Liver (tissue), 3 donors: ENCODE measurements around the gene GPHN.

Source experiments
- FOXA1 ChIP-seq: IDR thresholded peaks from 2 replicates; pipeline ENCODE4 v1.6.1; 2016; ENCODE audit warnings: antibody characterized with exemption
- GABPA ChIP-seq, 2 donors: IDR thresholded peaks in 1 of 2; conservative IDR thresholded peaks in 1 of 2; 2 replicates each; pipeline ENCODE4 v1.6.1; 2016; ENCODE audit warnings: antibody characterized with exemption in 2 of 2, mild to moderate bottlenecking in 1 of 2, moderate library complexity in 1 of 2
- NR2F2 ChIP-seq: IDR thresholded peaks from 2 replicates; pipeline ENCODE4 v1.6.1; 2016; ENCODE audit warnings: antibody characterized with exemption
- SP1 ChIP-seq: IDR thresholded peaks from 2 replicates; pipeline ENCODE4 v1.6.1; 2018; ENCODE audit warnings: antibody characterized with exemption, mild to moderate bottlenecking
- TAF1 ChIP-seq: conservative IDR thresholded peaks from 2 replicates; pipeline ENCODE4 v1.6.1; 2016; ENCODE audit warnings: antibody characterized with exemption, mild to moderate bottlenecking
- TF ChIP-seq, protein P1 (sequence below): fragments of 150-350 bp; IDR thresholded peaks from 2 replicates; pipeline ENCODE4 v1.5.1; 2017; ENCODE audit warnings: improper control_type of control experiment, low read depth, low read length; ENCODE audit not compliant: missing input control
- TF ChIP-seq, protein P2 (sequence below): IDR thresholded peaks from 2 replicates; pipeline ENCODE4 v1.6.1; 2016; ENCODE audit warnings: antibody characterized with exemption, mild to moderate bottlenecking
- TF ChIP-seq, protein P3 (sequence below): IDR thresholded peaks from 2 replicates; pipeline ENCODE4 v1.6.1; 2016; ENCODE audit warnings: antibody characterized with exemption
- TF ChIP-seq, protein P4 (sequence below): IDR thresholded peaks from 2 replicates; pipeline ENCODE4 v1.6.1; 2016; ENCODE audit warnings: antibody characterized with exemption
- donor health status: healthy.
- donor health status: healthy.

DNA sequence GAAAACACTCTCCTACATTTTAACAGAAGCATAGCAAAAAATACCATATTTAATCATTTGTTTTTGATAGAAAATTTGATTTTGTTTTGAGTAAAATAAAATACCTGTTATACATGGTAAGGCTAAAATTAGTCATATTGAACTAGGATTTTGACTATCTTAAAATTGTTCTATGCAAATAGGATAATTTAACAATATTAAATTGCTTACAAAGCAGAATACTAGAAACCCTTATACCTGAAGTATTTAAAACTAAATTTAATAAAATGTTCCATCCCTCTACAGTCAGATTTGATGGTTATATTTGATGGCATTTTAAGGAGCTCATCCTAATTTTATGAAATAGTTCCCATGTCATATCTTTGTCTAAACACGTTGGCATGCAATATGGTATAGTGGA, 323.2 kb downstream of the GPHN start:
- TF ChIP-seq SP1 (no peak), FOXA1 (no peak), GABPA (IDR thresholded peaks at IDR 0.05 in 1 of 2, conservative IDR thresholded peaks at IDR 0.05 in 1 of 2) (no peak), NR2F2 (no peak), TAF1 (no peak)
- TF ChIP-seq, protein P1, sequence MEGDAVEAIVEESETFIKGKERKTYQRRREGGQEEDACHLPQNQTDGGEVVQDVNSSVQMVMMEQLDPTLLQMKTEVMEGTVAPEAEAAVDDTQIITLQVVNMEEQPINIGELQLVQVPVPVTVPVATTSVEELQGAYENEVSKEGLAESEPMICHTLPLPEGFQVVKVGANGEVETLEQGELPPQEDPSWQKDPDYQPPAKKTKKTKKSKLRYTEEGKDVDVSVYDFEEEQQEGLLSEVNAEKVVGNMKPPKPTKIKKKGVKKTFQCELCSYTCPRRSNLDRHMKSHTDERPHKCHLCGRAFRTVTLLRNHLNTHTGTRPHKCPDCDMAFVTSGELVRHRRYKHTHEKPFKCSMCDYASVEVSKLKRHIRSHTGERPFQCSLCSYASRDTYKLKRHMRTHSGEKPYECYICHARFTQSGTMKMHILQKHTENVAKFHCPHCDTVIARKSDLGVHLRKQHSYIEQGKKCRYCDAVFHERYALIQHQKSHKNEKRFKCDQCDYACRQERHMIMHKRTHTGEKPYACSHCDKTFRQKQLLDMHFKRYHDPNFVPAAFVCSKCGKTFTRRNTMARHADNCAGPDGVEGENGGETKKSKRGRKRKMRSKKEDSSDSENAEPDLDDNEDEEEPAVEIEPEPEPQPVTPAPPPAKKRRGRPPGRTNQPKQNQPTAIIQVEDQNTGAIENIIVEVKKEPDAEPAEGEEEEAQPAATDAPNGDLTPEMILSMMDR = no peak
- TF ChIP-seq, protein P2, sequence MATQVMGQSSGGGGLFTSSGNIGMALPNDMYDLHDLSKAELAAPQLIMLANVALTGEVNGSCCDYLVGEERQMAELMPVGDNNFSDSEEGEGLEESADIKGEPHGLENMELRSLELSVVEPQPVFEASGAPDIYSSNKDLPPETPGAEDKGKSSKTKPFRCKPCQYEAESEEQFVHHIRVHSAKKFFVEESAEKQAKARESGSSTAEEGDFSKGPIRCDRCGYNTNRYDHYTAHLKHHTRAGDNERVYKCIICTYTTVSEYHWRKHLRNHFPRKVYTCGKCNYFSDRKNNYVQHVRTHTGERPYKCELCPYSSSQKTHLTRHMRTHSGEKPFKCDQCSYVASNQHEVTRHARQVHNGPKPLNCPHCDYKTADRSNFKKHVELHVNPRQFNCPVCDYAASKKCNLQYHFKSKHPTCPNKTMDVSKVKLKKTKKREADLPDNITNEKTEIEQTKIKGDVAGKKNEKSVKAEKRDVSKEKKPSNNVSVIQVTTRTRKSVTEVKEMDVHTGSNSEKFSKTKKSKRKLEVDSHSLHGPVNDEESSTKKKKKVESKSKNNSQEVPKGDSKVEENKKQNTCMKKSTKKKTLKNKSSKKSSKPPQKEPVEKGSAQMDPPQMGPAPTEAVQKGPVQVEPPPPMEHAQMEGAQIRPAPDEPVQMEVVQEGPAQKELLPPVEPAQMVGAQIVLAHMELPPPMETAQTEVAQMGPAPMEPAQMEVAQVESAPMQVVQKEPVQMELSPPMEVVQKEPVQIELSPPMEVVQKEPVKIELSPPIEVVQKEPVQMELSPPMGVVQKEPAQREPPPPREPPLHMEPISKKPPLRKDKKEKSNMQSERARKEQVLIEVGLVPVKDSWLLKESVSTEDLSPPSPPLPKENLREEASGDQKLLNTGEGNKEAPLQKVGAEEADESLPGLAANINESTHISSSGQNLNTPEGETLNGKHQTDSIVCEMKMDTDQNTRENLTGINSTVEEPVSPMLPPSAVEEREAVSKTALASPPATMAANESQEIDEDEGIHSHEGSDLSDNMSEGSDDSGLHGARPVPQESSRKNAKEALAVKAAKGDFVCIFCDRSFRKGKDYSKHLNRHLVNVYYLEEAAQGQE = no peak
- TF ChIP-seq, protein P3, sequence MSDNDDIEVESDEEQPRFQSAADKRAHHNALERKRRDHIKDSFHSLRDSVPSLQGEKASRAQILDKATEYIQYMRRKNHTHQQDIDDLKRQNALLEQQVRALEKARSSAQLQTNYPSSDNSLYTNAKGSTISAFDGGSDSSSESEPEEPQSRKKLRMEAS = no peak
- TF ChIP-seq, protein P4, sequence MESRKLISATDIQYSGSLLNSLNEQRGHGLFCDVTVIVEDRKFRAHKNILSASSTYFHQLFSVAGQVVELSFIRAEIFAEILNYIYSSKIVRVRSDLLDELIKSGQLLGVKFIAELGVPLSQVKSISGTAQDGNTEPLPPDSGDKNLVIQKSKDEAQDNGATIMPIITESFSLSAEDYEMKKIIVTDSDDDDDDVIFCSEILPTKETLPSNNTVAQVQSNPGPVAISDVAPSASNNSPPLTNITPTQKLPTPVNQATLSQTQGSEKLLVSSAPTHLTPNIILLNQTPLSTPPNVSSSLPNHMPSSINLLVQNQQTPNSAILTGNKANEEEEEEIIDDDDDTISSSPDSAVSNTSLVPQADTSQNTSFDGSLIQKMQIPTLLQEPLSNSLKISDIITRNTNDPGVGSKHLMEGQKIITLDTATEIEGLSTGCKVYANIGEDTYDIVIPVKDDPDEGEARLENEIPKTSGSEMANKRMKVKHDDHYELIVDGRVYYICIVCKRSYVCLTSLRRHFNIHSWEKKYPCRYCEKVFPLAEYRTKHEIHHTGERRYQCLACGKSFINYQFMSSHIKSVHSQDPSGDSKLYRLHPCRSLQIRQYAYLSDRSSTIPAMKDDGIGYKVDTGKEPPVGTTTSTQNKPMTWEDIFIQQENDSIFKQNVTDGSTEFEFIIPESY = no peak
